Lung (tissue), 13 donors: ENCODE measurements around the gene PDGFC. TPM values are rescaled to one million over a fixed set of nuclear protein-coding genes. Genes with fewer than 3 reads are reported as not detected.

ENCODE experiments used
- ATAC-seq: fragments of 200-7000 bp; cut with Tn5 transposase; one replicate; pipeline ENCODE4 v1.9.1; 2020; ENCODE audit warnings: moderate number of reproducible peaks; ENCODE audit not compliant: insufficient read depth, low FRiP score
- DNase-seq, 3 donors: peaks; one replicate each; pipeline ENCODE4 v3.0.0-alpha.2; 2013 to 2017
- H3K27ac ChIP-seq, 2 donors: one replicate each; pipeline ENCODE4 v1.5.1; 2013; ENCODE audit warnings: mild to moderate bottlenecking in 2 of 2, moderate library complexity in 2 of 2, control low read depth in 1 of 2, inconsistent platforms in 1 of 2, low read depth in 1 of 2, low read length in 1 of 2
- H3K27me3 ChIP-seq, 3 donors: one replicate each; pipeline ENCODE4 v1.5.1; 2013; ENCODE audit warnings: low read length in 2 of 3; ENCODE audit not compliant: control insufficient read depth in 3 of 3, insufficient read depth in 3 of 3
- H3K36me3 ChIP-seq, 4 donors: one replicate each; pipeline ENCODE4 v1.5.1; 2013; ENCODE audit warnings: low read length in 4 of 4, mild to moderate bottlenecking in 1 of 4, moderate library complexity in 1 of 4; ENCODE audit not compliant: control insufficient read depth in 4 of 4, insufficient read depth in 4 of 4
- H3K4me1 ChIP-seq, 5 donors: one replicate each; pipeline ENCODE4 v1.5.1; 2013; ENCODE audit warnings: low read length in 5 of 5, mild to moderate bottlenecking in 2 of 5, moderate library complexity in 1 of 5; ENCODE audit not compliant: control insufficient read depth in 5 of 5, insufficient read depth in 5 of 5
- H3K4me3 ChIP-seq: one replicate; pipeline ENCODE4 v1.5.1; 2013; ENCODE audit warnings: mild to moderate bottlenecking, control low read depth, moderate library complexity
- H3K9ac ChIP-seq, 2 donors: one replicate each; pipeline ENCODE4 v1.5.1; 2013; ENCODE audit warnings: low read length in 2 of 2, control low read depth in 1 of 2; ENCODE audit not compliant: insufficient read depth in 1 of 2
- H3K9me3 ChIP-seq, 4 donors: one replicate each; pipeline ENCODE4 v1.5.1; 2013; ENCODE audit warnings: low read length in 3 of 4, mild to moderate bottlenecking in 1 of 4, moderate library complexity in 1 of 4; ENCODE audit not compliant: control insufficient read depth in 4 of 4, insufficient read depth in 3 of 4
- CTCF ChIP-seq: IDR thresholded peaks from 2 replicates; pipeline ENCODE4 v1.5.1; 2012; ENCODE audit warnings: mild to moderate bottlenecking; ENCODE audit errors: control extremely low read depth, extremely low read depth
- WGBS, 2 donors: extraction: QIAGEN DNeasy Blood & Tissue Kit; methylation state at CpG; one replicate each; pipeline ENCODE4 v1.1.7; 2013; 5-methylcytosine and 5-hydroxymethylcytosine counted together
- polyA plus RNA-seq, 2 donors: library from polyadenylated mRNA; stranded (reverse); fragments of 200-250 nt; gene quantifications; one replicate each; pipeline ENCODE4 v1.2.1, GENCODE V29; 2013
- small RNA-seq: library from RNA; depleted of rRNA; stranded (forward); fragments of <200 nt; gene quantifications from one replicate; pipeline ENCODE3, GENCODE V24; 2014; ENCODE audit warnings: low replicate concordance
- total RNA-seq, 2 donors: library from RNA; depleted of rRNA in 1 of 2; stranded (reverse); fragments of >200 nt in 1 of 2; gene quantifications; one replicate each; pipeline ENCODE4 v1.2.1, GENCODE V29; 2014 to 2021
- donor health status: control.
- donor health status: control.
- donor health status: Bipolar disorder and iron deficiency.
- donor health status: healthy.
- donor health status: DM: yes; HTN: yes; CAD: no.

The PDGFC gene
- total and polyA plus RNA-seq, 4 donors, result 4.5 to 56.0 (median 11.7) TPM

GRCh38 chr4:156723951-156724668 lies 247.5 kb downstream of the PDGFC start:
- Histone ChIP-seq H3K36me3 (no peaks in the 10 kb centered on the region), H3K27me3 (no peaks in the 10 kb centered on the region), H3K27ac (no peak overlapping the region), H3K4me3 (no peak overlapping the region), H3K4me1 (peaks cover 0 to 2% (median 0%) of the 10 kb centered on the region in 5 donors), H3K9me3 (peaks cover 0 to 4% (median 0%) of the 10 kb centered on the region in 4 donors), H3K9ac (no peak overlapping the region)
- DNase-seq (no peak), ATAC-seq (no peak)
- no peak for TF ChIP-seq CTCF
- 87 to 94% methylated on average over 10 to 11 of the region's 11 CpGs for WGBS, 2 donors

GRCh38 chr4:156718226-156718625 lies 253.4 kb downstream of the PDGFC start:
- Histone ChIP-seq H3K9ac (no peak overlapping the region), H3K4me1 (no peaks in the 10 kb centered on the region), H3K9me3 (no peaks in the 10 kb centered on the region), H3K36me3 (no peaks in the 10 kb centered on the region), H3K4me3 (no peak overlapping the region), H3K27ac (no peak overlapping the region), H3K27me3 (no peaks in the 10 kb centered on the region)
- DNase-seq (no peak), ATAC-seq (no peak)
- 65 to 80% methylated on average over 8 of the region's 8 CpGs for WGBS, 2 donors
- TF ChIP-seq CTCF, result no peak

GRCh38 chr4:156711193-156711590 lies 260.4 kb downstream of the PDGFC start:
- TF ChIP-seq CTCF, result no peak
- no peak for ATAC-seq
- H3K27me3 ChIP-seq, result no peaks in the 10 kb centered on the region
- no peaks in the 10 kb centered on the region for H3K36me3 ChIP-seq
- H3K9ac ChIP-seq, result no peak overlapping the region
- no peak overlapping the region for H3K4me3 ChIP-seq
- no peaks in the 10 kb centered on the region for H3K4me1 ChIP-seq
- WGBS, 2 donors, result 90 to 94% methylated on average over 4 of the region's 4 CpGs
- DNase-seq, result no peak
- H3K9me3 ChIP-seq, result no peaks in the 10 kb centered on the region
- no peak overlapping the region for H3K27ac ChIP-seq

Small RNAs within 50 kb of the gene (small RNA-seq; reads per million reads assigned to genes)
- not detected for gene AC092608.2

Other genes starting within 250 kb of the PDGFC start
- gene GLRB, start 104.4 kb upstream of the PDGFC start, total RNA-seq, result 1 to 10 TPM; 1.8 to 6.9 TPM
- under 1 TPM; 0.76 to 0.96 TPM for gene GLRB, start 104.4 kb upstream of the PDGFC start, polyA plus RNA-seq
- 1 to 10 TPM in 1 of 2 donors, not detected in 1; 5.6 TPM for gene GRIA2, start 248.9 kb upstream of the PDGFC start, total RNA-seq
- under 1 TPM; 0.02 to 0.03 TPM for gene GRIA2, start 248.9 kb upstream of the PDGFC start, polyA plus RNA-seq